K562 (cell line): ENCODE measurements around the gene SENP1. TPM values are rescaled to one million over a fixed set of nuclear protein-coding genes. Genes with fewer than 3 reads are reported as not detected.

Source experiments
- ATAC-seq: fragments of 200-7000 bp; cut with Tn5 transposase; 3 replicates; pipeline ENCODE4 v1.9.1; 2020; ENCODE audit warnings: moderate library complexity
- BruUV-seq: library from RNA; stranded (reverse); fragments of 400-500 nt; replicated peaks from 2 replicates; lab custom pipeline; 2021; lab: Mats Ljungman, UMichigan
- CTCF ChIA-PET: fragments of 300-600 bp; formaldehyde crosslinking; extraction: SDS; loops from one replicate; lab custom pipeline; 2021; ENCODE audit warnings: low intra/inter-chr PET ratio; lab: Yijun Ruan, JAX
- POLR2A ChIA-PET: fragments of 300-600, 350-650 bp; sonication (Branson Sonifier 250); formaldehyde crosslinking; extraction: SDS; loops from one replicate; lab custom pipeline; 2021; ENCODE audit warnings: antibody characterized with exemption, inconsistent platforms; lab: Yijun Ruan, JAX
- DNase-seq, 4 experiments: peaks; one replicate each; pipeline versions ENCODE4 v3.0.0 to v3.0.0-alpha.2; 2011 to 2018; ENCODE audit warnings: low spot score in 3 of 4, mixed read lengths in 3 of 4; ENCODE audit errors: extremely low read depth in 1 of 4
- FAIRE-seq: peaks from 2 replicates; lab custom pipeline; 2011; peaks lifted over from hg19 to GRCh38; lab: Jason Lieb, UNC
- H2AFZ ChIP-seq: 2 replicates; pipeline ENCODE4 v1.6.0; 2011; ENCODE audit warnings: low read depth, low read length, control low read depth, inconsistent platforms
- H3K27ac ChIP-seq: fragments of 200-600 bp; 3 replicates; pipeline ENCODE4 v1.8.0; 2011; ENCODE audit warnings: low read depth, mild to moderate bottlenecking, control low read depth, inconsistent platforms, low read length, moderate library complexity, mixed read lengths; ENCODE audit errors: extremely low read depth
- H3K27me3 ChIP-seq, 2 experiments: fragments of 300-600 bp in 1 of 2; 2 replicates in 1 of 2; 3 replicates in 1 of 2; pipeline versions ENCODE4 v1.6.0 to v1.8.0; 2011; ENCODE audit warnings: inconsistent platforms in 2 of 2, low read length in 2 of 2, mild to moderate bottlenecking in 1 of 2, mixed read lengths in 1 of 2, moderate library complexity in 1 of 2; ENCODE audit not compliant: control insufficient read depth in 2 of 2, insufficient read depth in 2 of 2
- H3K36me3 ChIP-seq: fragments of 300-600 bp; 3 replicates; pipeline ENCODE4 v1.8.0; 2011; ENCODE audit warnings: mild to moderate bottlenecking, low read length, inconsistent platforms; ENCODE audit not compliant: control insufficient read depth, insufficient read depth
- H3K4me1 ChIP-seq, 2 experiments: fragments of 200-600 bp in 1 of 2; replicated peaks in 1 of 2; 2 replicates in 1 of 2; 3 replicates in 1 of 2; pipeline versions ENCODE4 v1.5.1 to v1.8.0; 2011; ENCODE audit warnings: inconsistent platforms in 2 of 2, low read length in 2 of 2, mild to moderate bottlenecking in 1 of 2, mixed read lengths in 1 of 2, moderate library complexity in 1 of 2; ENCODE audit not compliant: control insufficient read depth in 2 of 2, insufficient read depth in 2 of 2
- H3K4me2 ChIP-seq: 2 replicates; pipeline ENCODE4 v1.6.1; 2011; ENCODE audit warnings: low read length, control low read depth, inconsistent platforms, mixed read lengths; ENCODE audit not compliant: insufficient read depth
- H3K4me3 ChIP-seq: fragments of 200-600 bp; sonication (generic), shearing (Covaris generic); 2 replicates; pipeline ENCODE4 v1.5.1; 2016; ENCODE audit warnings: control low read depth, inconsistent platforms
- H3K79me2 ChIP-seq: fragments of 200-600 bp; 3 replicates; pipeline ENCODE4 v1.8.0; 2011; ENCODE audit warnings: low read length, inconsistent platforms; ENCODE audit not compliant: control insufficient read depth, insufficient read depth
- H3K9ac ChIP-seq, 2 experiments: 2 replicates each; pipeline versions ENCODE4 v1.6.0 to v1.6.1; 2011; ENCODE audit warnings: low read depth in 2 of 2, low read length in 2 of 2, control low read depth in 1 of 2, inconsistent platforms in 1 of 2, mild to moderate bottlenecking in 1 of 2, mixed read lengths in 1 of 2; ENCODE audit not compliant: insufficient read depth in 1 of 2
- H3K9me1 ChIP-seq: one replicate; pipeline ENCODE4 v1.6.0; 2011; ENCODE audit warnings: inconsistent platforms, mild to moderate bottlenecking, low read length, moderate library complexity; ENCODE audit not compliant: control insufficient read depth, insufficient read depth
- H3K9me3 ChIP-seq: replicated peaks from 2 replicates; pipeline ENCODE4 v1.5.1; 2011; ENCODE audit warnings: low read depth, low read length, inconsistent platforms; ENCODE audit not compliant: control insufficient read depth, insufficient read depth
- H4K20me1 ChIP-seq: replicated peaks from 2 replicates; pipeline ENCODE4 v1.6.1; 2011; ENCODE audit warnings: low read length, inconsistent platforms, mixed read lengths; ENCODE audit not compliant: control insufficient read depth, insufficient read depth
- TRIM25 ChIP-seq: fragments of 450-650 bp; IDR thresholded peaks from 2 replicates; pipeline ENCODE4 v1.7.0; 2016; ENCODE audit warnings: borderline replicate concordance
- ZNF644 ChIP-seq: fragments of 200-800 bp; sonication (Bioruptor generic); IDR thresholded peaks from 2 replicates; pipeline ENCODE4 v1.6.1; 2016; ENCODE audit warnings: low read depth, missing genetic modification characterization, missing compliant biosample characterization
- WGBS: fragments of 100-300 bp; shearing (Covaris generic); methylation state at CpG from one replicate; pipeline ENCODE4 v1.1.6; 2016; ENCODE audit warnings: low coverage, mixed read lengths; ENCODE audit not compliant: insufficient coverage; ENCODE audit errors: missing lambda C conversion rate; 5-methylcytosine and 5-hydroxymethylcytosine counted together
- in situ Hi-C: fragments of 300-500 bp; cut with MboI; formaldehyde crosslinking; loops from 4 replicates; pipeline ENCODE4 v1.15.0; 2018; ENCODE audit warnings: inconsistent platforms, mixed read lengths
- intact Hi-C: fragments of 100-400 bp; cut with micrococcal nuclease; formaldehyde crosslinking; loops from 2 replicates; pipeline ENCODE4 v1.14.2; 2022
- polyA plus RNA-seq, 8 experiments: library from polyadenylated mRNA; depleted of rRNA in 4 of 8; stranded (reverse) in 5 of 8; unstranded in 3 of 8; fragments of >200 nt; fragmentation: Nextera tagmentation in 2 of 8; fragmentation: Illumina TruSeq in 1 of 8; extraction: Ambion mirVana in 2 of 8; extraction: Trizol in 1 of 8; gene quantifications; 2 replicates each; pipeline versions ENCODE4 v1.2.1 to v1.2.3, GENCODE V29; 2011 to 2014; ENCODE audit warnings: inconsistent platforms in 1 of 8, missing spikeins in 1 of 8
- total RNA-seq, 7 experiments: library from RNA; depleted of rRNA in 6 of 7; stranded (reverse); fragments of >200 nt in 6 of 7; fragmentation: Illumina TruSeq in 2 of 7; extraction: Trizol in 2 of 7; gene quantifications; 2 replicates each; pipeline versions ENCODE4 v1.2.1 to v1.2.3, GENCODE V29; 2011 to 2021; ENCODE audit warnings: low replicate concordance in 1 of 7

SENP1 gene
- total and polyA plus RNA-seq, 9 of the 15 experiments (the other 6 are each of a cell fraction or from before 2014, with no cell fraction given), result 15.5 to 59.0 (median 36.3) TPM

- no peaks in the 10 kb centered on the region for H3K9me1 ChIP-seq
- in situ Hi-C loops, result no loop called here
- peaks cover 0 to 15% of the 10 kb centered on the region in 2 experiments; a peak in 2 of 5 replicates for H3K4me1 ChIP-seq
- H3K9ac ChIP-seq, result no peak overlapping the region
- H3K4me3 ChIP-seq, result no peak overlapping the region
- ATAC-seq (no peak), DNase-seq (no peak), FAIRE-seq (no peak)
- no peak overlapping the region; the same call in 1 of the 2 replicates for H3K4me2 ChIP-seq
- POLR2A ChIA-PET, result interaction anchor here (1.1 to 2.1 kb wide), 3 partner anchors 10 to 44 kb away, joined by 5 to 7 read pairs (median 6); no protein-coding TSS in a partner anchor
- intact Hi-C loops, result no loop called here
- no peaks in the 10 kb centered on the region for H3K27me3 ChIP-seq
- BruUV-seq, result no TSS peak
- WGBS, result 51% methylated on average over 2 of the region's 2 CpGs
- peaks cover 54% of the 10 kb centered on the region for H3K36me3 ChIP-seq
- H3K79me2 ChIP-seq, result peaks cover 2% of the 10 kb centered on the region; the same call in 2 of the 3 replicates
- no peak overlapping the region for H3K27ac ChIP-seq
- CTCF ChIA-PET, result no interaction called here
- no peak overlapping the region for H2AFZ ChIP-seq
- no peaks in the 10 kb centered on the region for H4K20me1 ChIP-seq
- TF ChIP-seq ZNF644 (tag) (0 out of 2 replicates have a peak, but pooled peaks have one; percentile 3), TRIM25 (no peak)
- no peaks in the 10 kb centered on the region for H3K9me3 ChIP-seq
Measured at GRCh38 chr12:48151103-48151771, 45.4 kb upstream of the SENP1 start.
